Amniotic epithelial cell (primary cell): ENCODE data around the gene SUCLG2.

ENCODE experiments used
- DNase-seq: peaks from one replicate; pipeline ENCODE4 v3.0.0-alpha.2; 2010; ENCODE audit warnings: low read depth

SUCLG2 gene

DNA sequence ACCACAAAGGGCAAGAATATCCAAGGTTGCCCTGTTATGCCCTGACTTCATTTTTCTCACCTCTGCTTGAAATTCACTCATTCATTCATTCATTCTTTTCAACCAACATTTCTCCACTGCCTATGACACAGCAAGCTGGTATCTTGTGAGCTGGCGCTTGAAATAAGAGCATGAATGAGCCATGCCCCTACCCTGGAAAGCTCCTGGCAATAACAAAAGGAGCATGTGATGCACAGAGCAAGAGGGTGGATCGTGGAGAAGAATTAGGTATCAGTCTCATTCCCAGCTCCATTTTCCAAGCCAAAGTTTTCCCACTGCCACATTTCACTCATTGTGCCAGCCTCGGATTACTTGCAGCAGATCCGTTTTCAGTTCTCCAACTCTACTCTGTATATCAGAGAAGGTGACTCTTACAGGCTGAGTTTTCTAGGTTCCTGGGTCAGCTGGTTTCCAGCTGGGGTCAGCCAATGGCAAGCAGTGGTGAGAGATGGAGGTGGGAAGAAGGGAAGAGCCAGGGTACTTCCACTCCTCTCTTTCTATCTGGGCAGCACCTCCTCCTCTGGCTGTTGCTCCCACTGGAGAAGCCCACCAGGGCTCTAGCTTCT lies 144.8 kb downstream of the SUCLG2 start:
- peak; percentile 51 for DNase-seq

DNA sequence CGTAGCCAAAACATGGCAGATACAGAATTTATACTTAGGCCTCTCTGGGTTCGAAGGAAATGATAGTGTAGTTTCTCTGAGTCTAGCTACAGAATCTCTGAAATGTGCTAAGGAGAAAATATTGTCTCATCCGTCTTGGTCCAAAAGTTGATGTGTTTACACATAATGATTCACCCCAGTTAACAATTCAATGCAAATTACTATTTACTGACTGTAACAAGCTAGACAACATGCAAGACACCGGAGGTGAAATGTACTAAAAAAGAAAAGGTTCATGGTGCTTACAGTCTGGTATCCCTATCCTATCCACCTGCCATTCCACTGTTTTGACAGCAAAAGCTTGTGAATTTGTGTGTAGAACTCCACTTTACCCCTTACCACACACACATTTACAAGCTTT lies 146.8 kb downstream of the SUCLG2 start:
- no peak for DNase-seq

DNA sequence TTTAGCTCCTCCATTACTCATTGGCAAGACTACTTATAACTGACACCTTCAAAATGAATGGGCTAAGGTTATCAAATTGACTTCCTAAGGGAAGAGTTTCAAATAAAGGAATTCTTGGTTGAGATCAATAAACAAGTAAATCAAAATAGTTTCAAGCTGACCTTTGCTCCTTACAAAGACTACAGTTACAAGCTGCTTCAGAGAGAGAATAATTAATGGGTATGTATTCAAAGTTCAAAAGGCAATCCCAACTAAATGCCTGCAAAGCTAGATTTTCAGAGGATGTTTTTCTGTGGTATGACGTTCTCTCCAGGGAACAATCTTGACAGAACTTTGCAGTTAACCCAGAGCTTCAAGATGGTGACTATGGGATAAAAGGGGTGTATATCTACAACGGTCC lies 153.7 kb downstream of the SUCLG2 start:
- no peak for DNase-seq

DNA sequence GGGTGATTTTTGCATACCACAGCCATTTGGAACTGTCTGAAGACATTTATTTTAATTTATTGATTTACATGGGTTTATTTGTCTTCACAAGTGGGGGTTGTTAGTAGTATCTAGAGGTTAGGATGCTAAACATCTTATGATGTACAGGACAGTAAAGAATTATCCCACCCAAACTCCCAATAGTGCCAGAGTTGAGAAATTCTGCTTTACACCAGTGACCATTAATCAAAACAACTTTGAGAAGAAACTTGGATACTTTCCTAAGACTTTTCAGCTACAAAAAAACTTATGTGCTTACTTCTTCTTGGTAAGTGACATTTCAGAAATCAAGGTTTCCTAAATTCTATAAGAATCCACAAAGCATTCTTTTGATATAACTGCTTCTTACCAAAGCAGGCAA lies 156.7 kb downstream of the SUCLG2 start:
- DNase-seq, result no peak

DNA sequence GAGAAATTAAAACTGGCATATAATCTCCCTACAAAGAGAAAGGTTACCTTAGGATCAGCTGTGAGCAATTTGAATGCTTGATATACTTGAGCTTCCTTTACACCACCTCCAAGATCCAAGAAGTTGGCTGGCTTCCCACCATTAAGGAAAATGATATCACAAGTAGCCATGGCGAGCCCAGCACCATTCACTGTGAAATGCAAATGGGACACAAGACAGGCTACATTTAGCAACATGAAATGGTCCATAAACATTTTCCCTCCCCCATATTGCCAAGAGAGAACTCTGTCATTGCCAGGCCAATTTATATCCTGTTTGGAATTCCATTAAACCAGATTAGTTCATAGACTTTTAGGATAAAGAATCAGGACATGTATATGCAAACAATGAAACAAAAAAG lies 158.7 kb downstream of the SUCLG2 start:
- DNase-seq, result no peak

DNA sequence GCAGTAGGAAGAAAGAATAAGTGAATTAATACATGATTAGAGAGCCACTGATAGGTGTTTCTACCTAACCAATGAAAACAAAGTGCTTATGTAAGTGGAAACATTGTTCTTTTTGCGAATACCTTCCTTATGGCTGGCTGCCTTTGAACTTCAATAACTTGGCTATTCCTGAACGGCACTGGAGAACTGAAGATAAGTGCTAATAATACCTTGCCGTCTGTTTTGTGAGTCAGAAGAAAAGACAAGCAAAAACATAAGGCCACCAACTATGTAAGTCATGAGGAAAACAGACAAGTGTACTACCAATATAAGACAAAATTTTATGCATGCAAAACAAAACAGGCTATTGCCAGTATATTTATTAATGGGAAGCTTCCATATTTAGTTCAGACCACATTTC lies 160.6 kb downstream of the SUCLG2 start:
- DNase-seq, result no peak

DNA sequence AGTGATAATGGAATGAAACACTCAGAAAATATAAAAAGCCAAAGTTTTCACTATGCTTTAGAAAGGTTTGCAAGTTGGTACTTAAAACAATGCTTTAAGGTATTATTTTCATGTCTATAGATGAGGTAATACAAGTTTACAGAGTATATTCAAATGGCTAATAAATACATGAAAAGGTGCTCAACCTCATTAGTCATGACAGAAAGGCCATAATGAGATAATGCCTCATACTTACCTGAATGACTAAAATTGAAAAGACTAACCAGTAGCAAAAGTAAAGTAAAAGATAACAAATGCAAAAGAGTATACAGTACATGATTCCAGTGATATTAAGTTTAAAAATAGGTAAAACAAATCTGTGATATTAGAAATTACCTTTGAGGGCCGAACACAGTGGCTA lies 163.8 kb downstream of the SUCLG2 start:
- no peak for DNase-seq

DNA sequence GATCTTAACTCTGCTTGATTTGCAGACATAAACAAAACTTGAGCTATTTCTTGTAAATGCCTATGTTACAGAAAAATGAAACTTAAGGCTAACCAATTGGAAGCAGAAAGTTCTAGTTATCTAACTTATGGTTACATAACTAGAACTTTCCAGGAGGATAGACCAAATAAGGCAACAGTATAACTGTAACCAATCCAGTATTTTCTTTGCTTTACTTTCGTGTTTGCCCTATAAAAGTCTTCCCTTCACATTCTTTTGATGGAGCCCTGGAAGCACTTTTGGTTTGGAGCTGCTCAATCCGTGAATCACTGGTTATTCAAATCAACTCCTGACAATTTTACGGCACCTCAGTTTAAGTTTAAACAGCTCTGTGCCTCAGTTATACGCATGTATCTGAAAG lies 164.6 kb downstream of the SUCLG2 start:
- peak; percentile 43 for DNase-seq

DNA sequence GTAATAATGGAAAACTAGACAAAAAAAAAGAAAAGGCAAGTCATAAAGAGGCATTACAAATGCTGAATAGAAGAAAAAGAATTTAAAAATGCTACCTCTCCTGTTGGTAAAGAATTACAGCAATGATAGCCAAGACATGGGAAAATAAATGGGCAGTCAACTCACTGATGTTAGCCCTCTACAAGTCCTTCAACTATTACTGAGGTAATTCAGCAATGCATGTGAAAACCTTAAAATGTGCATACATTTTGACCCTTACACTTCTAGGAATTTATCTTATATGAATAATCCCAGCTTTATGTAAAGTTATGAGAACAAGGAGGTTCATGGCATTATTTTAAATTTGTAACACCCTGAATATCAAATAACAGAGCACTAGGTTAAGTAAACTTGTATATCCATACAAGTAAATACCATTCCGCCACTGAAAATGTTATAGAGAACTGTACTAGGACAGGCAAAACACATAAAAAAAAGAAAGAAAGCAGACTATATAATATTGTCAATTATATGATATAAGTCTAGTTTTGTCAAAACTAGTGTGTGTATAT lies 166.8 kb downstream of the SUCLG2 start:
- DNase-seq, result no peak

DNA sequence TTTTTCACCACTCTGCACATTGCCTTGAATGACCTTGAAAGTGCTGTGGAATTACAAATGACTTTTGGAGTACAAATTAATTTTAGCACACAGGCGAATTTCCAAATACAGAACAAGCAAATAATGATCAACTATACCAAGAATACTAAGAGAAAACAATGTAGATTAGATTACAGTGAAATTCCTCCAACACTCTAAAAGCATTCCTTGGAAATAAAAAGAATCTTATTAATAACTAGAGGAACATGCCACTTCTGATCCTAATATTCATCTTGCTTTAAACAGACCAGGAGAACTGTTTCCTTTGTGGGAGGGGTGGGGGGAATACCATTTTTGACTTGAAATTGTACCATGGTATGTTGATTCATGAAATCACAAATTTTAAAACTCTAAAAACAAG lies 167.5 kb downstream of the SUCLG2 start:
- no peak for DNase-seq

DNA sequence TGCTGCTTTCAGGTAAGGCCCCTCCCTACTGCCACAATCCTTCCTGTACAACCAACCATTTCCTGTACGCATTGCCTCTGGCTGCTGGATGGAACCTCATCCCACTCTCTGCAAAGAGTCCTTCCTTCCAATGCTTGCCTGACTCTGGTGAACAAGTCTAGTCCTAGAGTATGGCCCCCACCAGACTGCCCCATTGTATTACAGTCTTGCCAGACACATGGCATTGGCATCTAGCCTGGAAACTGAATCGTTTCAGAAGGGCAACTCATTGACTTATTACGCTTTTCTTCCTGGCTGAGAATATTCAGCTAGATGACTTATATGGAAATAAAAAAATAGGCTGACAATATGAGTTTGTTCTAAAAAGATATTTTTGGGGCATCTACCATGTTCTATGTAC lies 170.3 kb downstream of the SUCLG2 start:
- no peak for DNase-seq

DNA sequence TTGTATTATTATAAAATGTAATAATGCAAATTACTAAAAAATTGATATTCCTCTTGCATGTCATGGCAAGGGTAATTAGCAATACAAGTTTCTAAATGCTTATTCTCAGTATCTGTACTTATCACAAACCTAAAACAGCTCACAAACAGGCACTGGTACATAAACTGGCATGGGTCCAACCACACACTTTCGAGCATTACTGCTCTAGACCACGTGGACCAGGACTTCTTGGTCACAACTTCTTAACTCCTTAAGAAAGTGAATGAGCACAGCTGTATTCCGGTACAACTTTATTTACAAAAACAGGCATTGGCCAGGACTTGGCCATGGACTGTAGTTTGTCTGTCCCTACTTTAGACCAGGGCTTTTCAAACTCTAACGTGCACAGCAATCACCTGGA lies 173.3 kb downstream of the SUCLG2 start:
- DNase-seq, result no peak

DNA sequence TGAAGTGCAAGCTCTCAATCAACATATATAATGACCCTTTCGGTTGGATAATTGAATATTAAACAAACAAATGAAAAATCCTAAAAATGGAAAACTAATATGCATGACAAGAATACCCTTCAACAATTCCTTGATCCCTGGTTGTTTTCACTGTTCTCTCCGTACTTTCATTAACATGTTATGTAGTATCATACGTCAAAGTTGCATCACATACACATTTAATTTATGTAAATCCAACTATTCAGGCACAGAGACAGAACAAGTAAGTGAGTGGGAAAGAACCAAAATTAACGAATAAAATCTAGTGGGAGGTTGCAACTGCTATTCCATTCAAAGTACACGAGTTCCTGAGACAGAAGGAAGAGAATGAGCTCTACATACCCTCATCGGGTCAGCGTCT lies 176.0 kb downstream of the SUCLG2 start:
- no peak for DNase-seq

DNA sequence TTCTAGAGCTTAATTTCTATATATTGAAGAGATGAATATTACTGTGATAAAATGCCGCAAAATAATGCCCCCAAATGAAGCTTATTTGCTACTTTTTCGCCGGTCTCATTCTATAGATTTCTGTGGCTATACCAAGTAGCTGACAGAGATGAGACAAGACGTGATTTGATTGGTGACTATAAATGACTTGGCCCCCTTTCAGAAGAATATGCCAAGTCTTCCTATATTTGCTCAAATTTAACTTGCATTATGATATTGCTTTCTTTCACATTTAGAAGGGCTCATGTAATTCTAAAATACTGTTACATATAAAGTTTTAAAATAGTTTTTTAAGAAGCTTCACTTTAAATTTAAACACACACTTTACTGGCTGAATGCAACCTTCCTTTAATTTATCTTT lies 180.1 kb downstream of the SUCLG2 start:
- no peak for DNase-seq

DNA sequence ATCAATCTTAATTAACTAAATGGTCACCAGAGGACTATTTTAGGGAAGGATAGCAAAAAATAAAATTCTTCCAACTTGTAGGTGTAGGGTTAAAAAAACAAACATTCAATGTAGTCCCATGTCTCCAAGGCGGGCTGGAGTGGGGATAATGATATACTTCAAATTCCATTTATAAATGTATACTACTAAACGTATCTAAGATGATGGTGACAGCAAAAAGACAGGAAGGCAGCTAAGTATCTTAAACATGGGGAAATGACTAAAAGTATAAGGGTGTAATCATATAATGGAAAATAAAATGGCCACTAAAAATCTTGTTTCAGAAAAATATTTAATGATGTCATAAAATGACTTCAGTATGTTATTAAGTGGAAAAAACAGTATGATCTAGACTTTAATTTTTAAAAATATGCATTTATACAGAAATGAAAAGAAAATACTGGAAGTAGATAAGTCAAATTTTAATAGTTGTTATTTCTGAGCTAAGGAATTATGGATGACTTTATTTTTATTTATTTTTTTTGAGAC lies 181.7 kb downstream of the SUCLG2 start:
- DNase-seq, result no peak

DNA sequence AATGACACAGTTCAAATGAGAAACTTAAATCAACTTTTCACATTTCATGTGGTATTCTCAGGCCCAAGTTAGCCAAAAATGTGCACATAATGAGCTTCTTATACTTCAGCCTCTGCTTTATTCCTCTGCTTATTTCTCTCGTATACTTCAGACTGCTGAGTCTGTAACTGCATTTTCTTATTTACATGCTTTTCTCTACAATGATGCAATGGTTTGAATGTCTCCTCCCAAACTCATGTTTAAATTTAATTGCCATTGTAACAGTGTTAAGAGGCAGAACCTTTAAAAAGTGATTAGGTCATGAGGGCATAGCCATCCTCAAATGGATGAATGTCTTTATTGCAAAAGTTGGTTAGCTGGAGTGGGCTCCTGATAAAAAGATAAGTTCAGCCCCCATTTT lies 184.2 kb downstream of the SUCLG2 start:
- DNase-seq, result no peak

DNA sequence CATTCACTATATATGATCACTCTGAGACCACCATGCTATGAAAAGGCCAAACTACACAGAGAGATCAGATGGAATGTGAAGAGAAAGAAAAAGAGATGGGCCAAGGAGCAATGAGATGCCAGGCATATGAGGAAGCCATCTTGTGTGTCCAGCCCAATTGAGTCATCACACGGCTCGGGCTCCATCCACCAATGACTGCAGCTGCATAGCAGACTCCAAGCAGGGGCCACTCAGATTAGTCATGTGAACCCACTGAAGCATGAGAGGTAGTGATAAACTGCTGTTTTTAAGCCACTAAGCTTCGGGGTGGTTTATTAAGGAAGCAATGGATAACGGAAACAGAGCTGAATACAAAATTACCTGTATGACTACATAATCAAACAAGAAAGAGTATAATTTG lies 185.9 kb downstream of the SUCLG2 start:
- peak; percentile 77 for DNase-seq

DNA sequence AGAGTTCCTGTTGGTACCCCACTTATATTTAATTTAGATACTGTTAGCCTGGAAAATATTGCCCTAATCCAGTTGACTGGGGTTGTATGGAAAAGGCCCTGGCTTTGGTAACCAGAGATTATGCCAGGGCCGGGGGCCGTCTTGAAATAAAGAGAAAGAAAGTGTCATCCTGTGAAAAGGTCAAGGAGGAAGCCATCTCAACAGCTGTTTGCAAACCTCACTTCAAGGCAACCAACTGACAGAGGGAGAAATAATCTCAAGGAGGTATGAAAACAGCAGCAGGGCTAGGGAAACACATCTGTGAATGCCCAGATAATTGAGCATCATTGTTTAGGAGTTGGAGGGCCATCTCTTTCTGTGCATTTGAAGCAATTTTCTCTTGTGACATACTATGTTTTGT lies 190.8 kb downstream of the SUCLG2 start:
- no peak for DNase-seq

DNA sequence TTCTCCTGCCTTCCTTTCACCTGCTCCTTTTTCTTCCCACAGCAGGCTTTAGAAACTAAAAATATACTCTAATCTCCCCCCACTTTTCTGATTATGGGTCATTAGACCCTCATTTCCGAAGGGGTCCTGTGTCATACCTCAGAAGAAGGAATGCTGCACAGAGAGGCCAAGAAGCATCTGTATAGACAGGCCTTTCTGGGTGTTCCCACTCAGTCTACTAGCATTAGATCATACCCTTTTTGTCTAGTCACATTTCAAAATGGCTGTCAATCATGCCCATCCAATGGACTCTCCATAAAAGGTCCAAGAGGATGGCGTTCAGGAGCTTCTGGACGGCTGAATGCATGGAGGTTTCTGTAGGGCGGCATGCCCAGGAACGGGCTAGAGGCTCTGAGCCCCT lies 192.2 kb downstream of the SUCLG2 start:
- no peak for DNase-seq

DNA sequence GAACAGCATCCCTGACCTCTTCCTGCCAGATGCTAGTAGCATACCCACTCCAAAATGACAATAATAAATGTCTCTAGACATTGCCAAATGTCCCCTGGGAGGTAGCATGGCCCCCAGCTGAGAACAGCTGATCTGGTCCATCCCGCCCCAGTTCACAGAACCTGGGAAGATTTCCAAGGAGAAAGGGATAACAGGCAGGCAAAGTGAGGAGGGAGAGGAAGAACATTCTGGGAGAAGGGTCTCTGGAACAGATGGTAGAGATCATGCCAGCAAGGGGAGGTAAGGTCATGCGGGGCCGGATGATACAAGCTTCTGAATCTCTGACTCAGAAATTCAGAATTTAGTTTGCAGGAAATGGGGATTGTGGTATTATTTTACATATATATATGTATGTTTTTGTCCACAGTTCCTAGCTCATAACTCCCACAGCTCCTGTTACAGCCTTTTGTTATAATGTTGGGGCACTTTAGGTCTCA lies 192.7 kb downstream of the SUCLG2 start:
- DNase-seq, result peak; percentile 57

DNA sequence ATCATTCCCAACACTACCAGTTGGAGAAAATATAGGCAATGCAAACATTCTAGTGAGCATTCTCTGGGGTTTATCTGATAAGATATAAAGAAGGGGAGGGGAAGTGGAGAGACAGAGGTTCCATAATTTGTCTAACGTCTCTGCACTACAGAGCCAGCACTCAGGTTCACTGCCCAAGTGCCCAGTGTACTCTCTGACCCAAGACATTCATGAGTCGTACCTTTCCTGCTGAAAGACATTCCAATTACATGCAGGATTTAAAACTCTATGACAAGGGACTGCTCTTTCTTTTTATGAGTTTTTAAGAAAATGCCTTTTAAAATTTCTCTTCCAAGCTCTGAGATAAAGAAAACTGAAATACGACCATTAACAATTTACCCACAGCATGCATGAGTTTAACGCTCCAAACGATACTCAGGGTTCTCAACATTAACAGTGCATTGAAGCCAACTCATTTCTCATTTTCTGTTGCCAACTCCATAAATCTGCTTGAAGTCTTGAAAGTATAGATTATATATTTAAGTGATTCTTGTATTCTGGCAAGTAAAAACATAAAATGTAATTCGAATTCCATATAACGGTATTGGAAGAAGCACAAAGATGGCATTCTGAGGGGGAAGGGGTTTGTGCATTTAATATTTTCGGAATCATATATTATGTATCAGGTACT lies 193.4 kb downstream of the SUCLG2 start:
- DNase-seq, result no peak

DNA sequence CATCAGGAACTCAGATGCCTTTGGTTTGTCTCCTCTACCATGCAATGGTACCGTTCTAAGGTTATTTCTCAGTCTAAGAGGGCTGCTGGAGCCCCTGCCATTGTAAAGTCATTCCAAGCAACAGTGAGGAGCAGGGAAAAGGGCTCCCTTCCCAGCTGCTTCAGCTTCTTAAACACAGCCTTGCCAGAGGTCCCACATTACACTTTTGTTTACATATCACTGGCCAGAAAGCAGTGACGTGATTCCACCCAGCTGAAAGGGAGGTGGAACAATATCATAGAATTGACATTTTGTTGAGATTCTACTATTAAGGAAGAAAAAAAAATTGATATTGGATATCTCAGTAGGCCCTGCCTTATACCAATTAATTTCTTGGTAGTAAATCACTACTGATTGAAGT lies 194.6 kb downstream of the SUCLG2 start:
- no peak for DNase-seq

DNA sequence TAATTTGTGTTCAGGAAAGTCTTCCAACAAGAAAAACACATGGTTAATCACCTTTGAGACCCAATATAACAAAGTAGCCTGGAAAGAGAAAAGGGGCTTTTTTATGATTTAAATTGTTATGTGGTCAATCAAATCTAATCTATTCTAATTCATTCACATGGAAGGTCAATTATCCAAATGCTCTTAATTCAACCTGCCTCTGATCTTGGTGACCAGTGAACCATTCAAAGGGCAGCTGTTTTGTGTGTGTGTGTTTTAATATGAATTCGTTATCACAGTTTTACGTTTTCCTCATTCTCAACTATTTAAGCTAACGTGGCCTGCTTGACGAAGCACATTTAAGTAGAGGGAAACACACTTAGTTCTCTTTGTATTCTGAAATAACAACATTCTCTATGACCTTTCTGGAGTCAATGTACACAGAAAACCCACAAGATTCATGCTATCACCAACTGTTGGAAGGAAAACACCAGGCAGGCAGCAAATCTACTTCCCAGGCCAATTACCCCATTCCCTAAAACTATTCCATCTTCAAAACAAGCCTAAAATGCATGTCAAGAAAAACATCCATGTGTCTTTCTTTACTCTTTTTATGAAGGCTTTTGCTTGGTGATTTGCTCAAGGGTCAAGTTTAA lies 195.4 kb downstream of the SUCLG2 start:
- no peak for DNase-seq
